Measurements from ENCODE around the gene PCDH15. TPM values are rescaled to one million over a fixed set of nuclear protein-coding genes. Genes with fewer than 3 reads are reported as not detected.

Gene PCDH15
- total RNA-seq, 1 donor from 2014 or later = 0.07 TPM

DNA sequence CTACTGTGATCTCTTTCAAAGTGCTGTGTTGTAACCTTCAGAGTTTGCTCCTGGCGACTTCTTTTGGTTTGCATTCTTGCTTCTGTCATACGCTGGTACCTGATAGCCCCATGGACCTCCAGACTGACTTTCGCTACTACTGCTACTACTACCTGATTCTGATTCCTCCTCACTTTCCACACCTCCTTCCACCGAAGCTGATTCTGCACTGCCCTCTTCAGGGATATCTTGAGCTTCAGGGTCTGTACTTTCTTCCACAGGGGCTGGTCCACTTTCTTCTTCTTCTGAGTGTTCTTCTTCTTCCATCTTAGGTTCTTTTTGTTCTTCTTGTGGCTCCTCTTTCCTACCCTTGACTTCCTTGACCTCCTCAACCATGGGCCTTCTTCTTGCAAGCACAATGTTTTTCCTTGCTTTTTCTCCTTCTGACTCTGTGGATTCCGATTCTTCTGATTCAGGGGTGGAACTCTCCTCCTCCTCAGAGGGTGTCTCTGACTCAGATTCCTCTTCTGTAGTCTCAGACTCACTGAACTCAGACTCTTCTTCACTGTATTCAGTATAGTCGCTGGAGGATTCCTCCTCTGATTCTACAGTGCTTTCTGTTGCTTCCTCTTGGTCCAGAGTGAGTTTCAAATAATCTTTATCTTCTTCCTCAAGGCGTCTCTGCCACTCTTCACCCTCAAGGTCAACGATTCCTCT is 992.2 kb downstream of the PCDH15 start:
- Mint-ChIP-seq H3K27me3 (ENCODE audit: low read depth) (no peaks in the 10 kb centered on the region), H3K9me3 (peaks cover 25% of the 10 kb centered on the region), H3K4me1 (ENCODE audit: low read depth) (no peaks in the 10 kb centered on the region), H3K27ac (no peak overlapping the region), H3K36me3 (ENCODE audit: low read depth) (no peaks in the 10 kb centered on the region), H3K4me3 (ENCODE audit: low read depth) (no peak overlapping the region)
- intact Hi-C loops (cut with micrococcal nuclease) = no loop called here
- no peak for DNase-seq (ENCODE audit: low spot score)

DNA sequence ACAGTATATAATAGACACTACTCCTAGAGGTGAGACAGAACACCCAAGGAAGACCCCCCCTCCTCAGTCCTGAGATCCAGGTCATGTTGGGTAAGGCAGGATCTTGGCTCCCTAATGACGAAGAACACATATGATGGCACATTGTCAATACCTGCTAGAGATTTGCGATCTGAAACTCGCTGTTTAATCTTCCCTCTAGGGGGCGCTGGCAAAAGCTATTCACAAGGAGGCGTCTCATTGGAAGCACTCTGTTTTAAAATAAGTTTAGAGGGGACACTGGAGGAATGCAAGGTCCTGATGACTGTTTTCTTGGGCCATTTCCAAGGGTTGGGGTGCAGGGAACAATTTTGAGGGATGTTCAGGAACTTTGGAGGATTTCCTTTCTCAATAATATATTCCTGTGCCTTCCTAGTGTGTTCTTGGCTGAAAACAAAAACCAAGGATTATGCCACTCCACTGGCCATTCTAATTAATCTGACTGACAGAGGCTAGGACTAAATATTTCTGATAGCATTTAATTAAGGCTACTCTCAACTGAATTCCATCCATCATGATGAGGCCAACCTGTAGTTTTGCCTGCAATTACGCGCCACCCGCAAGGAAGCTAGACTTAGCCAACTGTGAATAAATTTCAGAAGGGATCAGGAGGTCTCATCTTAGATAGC is 1014.7 kb downstream of the PCDH15 start:
- H3K27me3 Mint-ChIP-seq (ENCODE audit: low read depth) = no peaks in the 10 kb centered on the region
- peaks cover 27% of the 10 kb centered on the region for H3K9me3 Mint-ChIP-seq
- no peak overlapping the region for H3K27ac Mint-ChIP-seq
- no peak for DNase-seq (ENCODE audit: low spot score)
- H3K4me3 Mint-ChIP-seq (ENCODE audit: low read depth) = no peak overlapping the region
- no peaks in the 10 kb centered on the region for H3K36me3 Mint-ChIP-seq (ENCODE audit: low read depth)
- intact Hi-C loops (cut with micrococcal nuclease) = no loop called here
- no peaks in the 10 kb centered on the region for H3K4me1 Mint-ChIP-seq (ENCODE audit: low read depth)

DNA sequence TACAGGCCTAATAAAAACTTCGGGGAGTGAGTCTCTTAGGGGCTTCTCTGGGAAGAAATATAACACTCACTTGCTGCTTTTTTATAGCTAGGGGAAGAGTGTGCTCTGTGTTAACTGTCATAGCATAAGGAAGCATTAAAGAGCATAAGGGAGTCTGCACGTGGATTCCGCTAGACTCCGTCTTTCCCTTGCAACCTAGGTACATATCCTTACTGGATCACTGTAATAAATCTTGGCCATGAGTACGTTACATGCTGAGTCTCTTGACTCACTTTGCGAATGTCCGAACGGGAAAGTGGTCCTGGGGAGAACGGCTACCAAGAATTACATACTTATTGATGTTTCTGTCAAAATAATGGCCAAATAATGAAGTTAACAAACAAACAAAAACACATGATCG is 1029.3 kb downstream of the PCDH15 start:
- H3K27me3 Mint-ChIP-seq (ENCODE audit: low read depth) = no peaks in the 10 kb centered on the region
- H3K4me1 Mint-ChIP-seq (ENCODE audit: low read depth) = no peaks in the 10 kb centered on the region
- intact Hi-C loops (cut with micrococcal nuclease) = no loop called here
- no peak overlapping the region for H3K27ac Mint-ChIP-seq
- no peak for DNase-seq (ENCODE audit: low spot score)
- H3K36me3 Mint-ChIP-seq (ENCODE audit: low read depth) = no peaks in the 10 kb centered on the region
- no peak overlapping the region for H3K4me3 Mint-ChIP-seq (ENCODE audit: low read depth)
- H3K9me3 Mint-ChIP-seq = peaks cover 36% of the 10 kb centered on the region

DNA sequence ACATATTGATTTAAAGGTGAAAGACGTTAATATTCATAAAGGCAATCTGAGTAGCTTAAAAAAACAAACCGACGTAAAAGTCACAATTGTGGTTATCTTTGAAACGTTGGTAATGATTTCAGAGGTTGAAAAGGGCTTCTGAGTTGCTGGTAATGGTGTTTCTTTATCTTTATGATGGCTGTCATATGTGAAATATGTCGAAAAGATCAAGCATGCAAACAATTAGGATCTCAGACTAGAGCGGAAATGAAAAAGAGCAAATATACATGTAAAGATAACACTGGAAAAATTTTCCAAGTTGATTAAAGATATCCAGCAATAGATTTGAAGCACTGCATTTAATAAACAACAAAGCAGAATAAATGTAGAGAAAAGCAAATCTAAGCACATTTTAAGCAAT is 1030.1 kb downstream of the PCDH15 start:
- intact Hi-C loops (cut with micrococcal nuclease) = no loop called here
- peaks cover 36% of the 10 kb centered on the region for H3K9me3 Mint-ChIP-seq

DNA sequence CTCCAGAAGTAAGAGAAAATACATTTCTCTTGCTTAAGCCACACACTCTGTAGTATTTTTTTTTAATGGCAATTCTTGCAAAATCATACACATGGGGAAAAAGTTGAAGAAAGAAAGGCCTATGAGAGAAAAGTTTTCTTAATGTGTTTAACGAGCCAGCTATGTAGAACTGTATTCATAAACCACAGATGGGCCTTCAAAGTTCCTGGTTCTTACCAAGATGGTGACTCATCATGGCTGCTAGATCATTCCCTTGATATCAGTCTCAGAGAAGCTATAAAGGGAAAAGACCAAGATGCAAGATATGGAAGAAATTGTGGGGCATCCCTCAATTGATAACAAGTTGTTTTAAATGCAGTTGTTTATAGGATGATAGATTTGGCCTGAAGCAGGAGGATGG is 1035.7 kb downstream of the PCDH15 start:
- H3K27ac Mint-ChIP-seq = no peak overlapping the region
- no peaks in the 10 kb centered on the region for H3K36me3 Mint-ChIP-seq (ENCODE audit: low read depth)
- intact Hi-C loops (cut with micrococcal nuclease) = no loop called here
- peaks cover 33% of the 10 kb centered on the region for H3K9me3 Mint-ChIP-seq
- H3K4me1 Mint-ChIP-seq (ENCODE audit: low read depth) = no peaks in the 10 kb centered on the region
- no peaks in the 10 kb centered on the region for H3K27me3 Mint-ChIP-seq (ENCODE audit: low read depth)
- DNase-seq (ENCODE audit: low spot score) = no peak
- H3K4me3 Mint-ChIP-seq (ENCODE audit: low read depth) = no peak overlapping the region

More for the DNA sequence above, 1030.1 kb downstream of the PCDH15 start:
- DNase-seq (ENCODE audit: low spot score) = no peak
- Mint-ChIP-seq H3K36me3 (ENCODE audit: low read depth) (no peaks in the 10 kb centered on the region), H3K27ac (no peak overlapping the region), H3K4me1 (ENCODE audit: low read depth) (no peaks in the 10 kb centered on the region), H3K4me3 (ENCODE audit: low read depth) (no peak overlapping the region), H3K27me3 (ENCODE audit: low read depth) (no peaks in the 10 kb centered on the region)

DNA sequence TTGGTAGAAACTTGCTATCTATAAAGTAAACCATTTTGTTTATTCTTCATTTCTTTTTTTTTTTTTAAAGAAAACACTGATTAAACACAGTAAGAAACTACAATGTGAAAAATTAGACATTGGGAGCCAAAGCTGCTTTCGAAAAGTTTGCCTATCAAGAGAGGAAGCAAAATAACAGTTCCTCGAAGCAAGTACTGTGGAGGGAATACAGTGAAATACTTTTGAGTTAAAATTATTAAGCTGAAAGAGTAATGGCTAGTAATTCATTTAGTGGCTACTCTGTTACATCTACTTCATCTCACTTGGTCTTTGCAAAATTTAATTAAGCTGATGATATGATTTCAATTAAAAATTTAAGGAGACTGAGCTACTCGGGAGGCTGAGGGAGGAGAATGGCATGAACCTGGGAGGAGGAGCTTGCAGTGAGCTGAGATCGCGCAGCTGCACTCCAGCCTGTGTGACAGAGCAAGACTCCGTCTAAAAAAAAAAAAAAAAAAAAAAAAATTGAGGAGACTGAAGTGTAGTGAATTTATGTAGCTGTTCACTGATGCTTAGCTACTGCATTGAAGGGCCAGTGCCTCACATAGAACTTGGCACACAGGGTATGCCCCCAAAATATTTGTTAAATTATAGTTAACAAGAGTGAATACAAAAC is 1046.3 kb downstream of the PCDH15 start:
- no peaks in the 10 kb centered on the region for H3K36me3 Mint-ChIP-seq (ENCODE audit: low read depth)

More for the DNA sequence above, 1046.3 kb downstream of the PCDH15 start:
- Mint-ChIP-seq H3K27ac (no peak overlapping the region), H3K4me3 (ENCODE audit: low read depth) (no peak overlapping the region), H3K4me1 (ENCODE audit: low read depth) (no peaks in the 10 kb centered on the region), H3K27me3 (ENCODE audit: low read depth) (no peaks in the 10 kb centered on the region), H3K9me3 (peaks cover under 1% of the 10 kb centered on the region)
- intact Hi-C loops (cut with micrococcal nuclease) = no loop called here
- DNase-seq (ENCODE audit: low spot score) = no peak

Data from activated T-helper 2 cell treated with anti-CD3 and anti-CD28 coated beads, Interferon-gamma antibody, Interleukin-2, Interleukin-4, amounts not matched to agents 10 μg/mL and 5 μg/mL and 100 μg/mL, durations not matched to agents 14 hours and 24 hours and 36 hours (primary cell).